GM19025 (cell line): Measurements from ENCODE around the gene PRKRIP1.
"Not testable (repeated sequence)": the region's sequence is repeated elsewhere in the genome, so short reads cannot be mapped to it uniquely, and the experiment has no call there.

ENCODE experiments used
- ATAC-seq: cut with Tn5 transposase; IDR thresholded peaks from one replicate; pipeline ENCODE4 v1.9.1; 2021; ENCODE audit warnings: mild to moderate bottlenecking, low read depth, moderate library complexity; ENCODE audit not compliant: unreplicated experiment

PRKRIP1 gene

GRCh38 chr7:102474736-102475435 lies 78.7 kb downstream of the PRKRIP1 start:
- ATAC-seq, result not testable (repeated sequence)
